Adrenal gland (tissue), 5 donors: ENCODE data around the gene NKAIN2.

Experiments used
- POLR2A ChIP-seq, 2 donors: fragments of 450-650 bp; IDR thresholded peaks; one replicate each; pipeline ENCODE4 v1.6.1; 2017; ENCODE audit warnings: antibody characterized with exemption in 2 of 2, mild to moderate bottlenecking in 2 of 2, moderate library complexity in 1 of 2
- TF ChIP-seq, protein P1 (sequence below), 6 experiments: fragments of 450-650 bp in 4 of 6; fragments of 200-600 bp in 2 of 6; sonication (generic) in 1 of 6; IDR thresholded peaks; 1 replicate in 5 of 6; 2 replicates in 1 of 6; pipeline versions ENCODE4 v1.5.1 to v1.8.0; 2016 to 2021; ENCODE audit warnings: antibody characterized with exemption in 6 of 6, mild to moderate bottlenecking in 2 of 6, moderate library complexity in 1 of 6
- donor health status: DM: no; HTN: no; CAD: no.

DNA sequence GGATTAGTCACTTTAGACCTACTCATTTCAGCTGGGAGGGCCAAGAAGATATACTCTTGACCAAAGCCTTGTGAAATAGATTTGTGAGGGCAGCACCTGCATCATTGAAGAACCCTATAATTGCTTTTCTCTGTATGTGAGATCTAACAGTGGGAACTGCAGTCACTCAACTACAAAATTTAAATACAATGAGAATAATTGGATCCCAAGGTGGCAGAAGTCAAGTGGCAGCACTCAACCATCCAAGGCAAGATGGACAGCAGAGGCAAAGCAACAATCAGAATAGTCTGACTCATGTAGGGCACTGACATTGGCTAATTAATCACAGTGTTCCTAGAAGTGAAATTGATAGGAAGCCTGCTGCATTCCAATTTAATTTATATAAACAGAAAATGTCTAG is 8.9 kb upstream of the NKAIN2 start:
- TF ChIP-seq, protein P1, sequence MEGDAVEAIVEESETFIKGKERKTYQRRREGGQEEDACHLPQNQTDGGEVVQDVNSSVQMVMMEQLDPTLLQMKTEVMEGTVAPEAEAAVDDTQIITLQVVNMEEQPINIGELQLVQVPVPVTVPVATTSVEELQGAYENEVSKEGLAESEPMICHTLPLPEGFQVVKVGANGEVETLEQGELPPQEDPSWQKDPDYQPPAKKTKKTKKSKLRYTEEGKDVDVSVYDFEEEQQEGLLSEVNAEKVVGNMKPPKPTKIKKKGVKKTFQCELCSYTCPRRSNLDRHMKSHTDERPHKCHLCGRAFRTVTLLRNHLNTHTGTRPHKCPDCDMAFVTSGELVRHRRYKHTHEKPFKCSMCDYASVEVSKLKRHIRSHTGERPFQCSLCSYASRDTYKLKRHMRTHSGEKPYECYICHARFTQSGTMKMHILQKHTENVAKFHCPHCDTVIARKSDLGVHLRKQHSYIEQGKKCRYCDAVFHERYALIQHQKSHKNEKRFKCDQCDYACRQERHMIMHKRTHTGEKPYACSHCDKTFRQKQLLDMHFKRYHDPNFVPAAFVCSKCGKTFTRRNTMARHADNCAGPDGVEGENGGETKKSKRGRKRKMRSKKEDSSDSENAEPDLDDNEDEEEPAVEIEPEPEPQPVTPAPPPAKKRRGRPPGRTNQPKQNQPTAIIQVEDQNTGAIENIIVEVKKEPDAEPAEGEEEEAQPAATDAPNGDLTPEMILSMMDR (IDR thresholded peaks at IDR 0.05), result no peak
- no peak for TF ChIP-seq POLR2A (IDR thresholded peaks at IDR 0.05)
